ENCODE data around the gene HGFAC.

DNA sequence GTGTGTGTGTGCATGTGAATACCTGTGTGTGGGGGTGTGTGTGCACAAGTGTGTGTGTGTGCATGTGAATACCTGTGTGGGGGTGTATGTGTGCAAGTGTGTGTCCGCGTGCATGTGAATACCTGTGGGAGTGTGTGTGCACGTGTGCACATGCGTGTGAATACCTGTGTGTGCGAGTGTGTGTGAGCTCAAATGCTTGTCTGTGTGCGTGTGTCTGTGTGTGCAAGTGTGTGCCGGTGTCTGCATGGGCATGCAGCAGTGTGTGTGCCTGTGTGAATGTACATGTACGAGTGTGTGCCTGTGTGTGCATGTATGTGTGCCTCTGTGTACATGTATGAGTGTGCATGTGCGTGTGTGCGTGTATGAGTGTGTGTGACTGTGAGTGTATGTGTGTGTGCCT is 26.4 kb downstream of the HGFAC start:
- TF ChIP-seq TCF12 (IDR thresholded peaks at IDR 0.05; ENCODE audit: low read depth) (no peak), CEBPB (IDR thresholded peaks at IDR 0.05) (no peak)
